GM19023 (cell line): ENCODE measurements around the gene HYDIN.
"Not testable (repeated sequence)": the region's sequence is repeated elsewhere in the genome, so short reads cannot be mapped to it uniquely, and the experiment has no call there.

Source experiments
- ATAC-seq: cut with Tn5 transposase; IDR thresholded peaks from one replicate; pipeline ENCODE4 v1.9.1; 2021; ENCODE audit warnings: mild to moderate bottlenecking, moderate library complexity; ENCODE audit not compliant: unreplicated experiment

The HYDIN gene

DNA sequence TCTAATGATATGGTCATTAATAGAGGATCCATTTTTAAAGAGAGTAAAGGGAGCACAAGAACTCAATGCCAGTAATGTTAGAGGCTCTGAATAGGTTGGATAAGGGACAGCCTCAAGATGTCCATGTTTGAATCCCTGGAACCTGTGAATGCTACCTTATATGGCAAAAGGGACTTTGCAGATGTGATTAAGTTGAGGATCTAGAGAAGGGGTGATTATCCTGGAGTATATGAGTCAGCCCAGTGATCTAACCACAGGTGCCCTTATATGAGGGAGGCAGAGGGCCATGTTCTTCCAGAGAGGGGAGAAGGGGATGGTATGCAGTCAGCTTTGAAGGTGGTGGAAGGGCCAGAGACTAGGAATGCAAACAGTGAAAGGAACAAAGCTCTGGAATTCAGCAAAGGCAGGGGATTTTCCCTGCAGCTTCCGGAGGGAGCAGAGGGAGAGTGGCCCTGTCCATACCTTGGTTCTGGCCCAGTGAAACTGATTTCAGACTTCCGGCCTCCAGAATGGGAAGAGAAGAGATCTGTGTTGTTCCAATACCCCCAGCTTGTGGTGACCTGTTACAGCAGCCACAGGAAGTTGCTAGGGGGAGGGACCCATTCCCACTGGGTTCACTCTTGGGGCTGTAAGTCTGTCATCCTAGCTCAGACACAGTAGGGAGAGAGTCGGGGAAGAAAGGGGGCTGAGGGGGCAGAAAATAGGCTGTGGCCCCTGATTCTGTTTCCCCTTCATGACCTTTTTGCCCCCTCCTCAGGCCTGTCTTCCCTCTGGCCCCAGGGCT lies 220.9 kb downstream of the HYDIN start:
- ATAC-seq, result not testable (repeated sequence)

GRCh38 chr16:71006516-71006915 lies 224.0 kb downstream of the HYDIN start:
- ATAC-seq, result not testable (repeated sequence)

GRCh38 chr16:70999735-71000134 lies 230.8 kb downstream of the HYDIN start:
- ATAC-seq, result not testable (repeated sequence)

DNA sequence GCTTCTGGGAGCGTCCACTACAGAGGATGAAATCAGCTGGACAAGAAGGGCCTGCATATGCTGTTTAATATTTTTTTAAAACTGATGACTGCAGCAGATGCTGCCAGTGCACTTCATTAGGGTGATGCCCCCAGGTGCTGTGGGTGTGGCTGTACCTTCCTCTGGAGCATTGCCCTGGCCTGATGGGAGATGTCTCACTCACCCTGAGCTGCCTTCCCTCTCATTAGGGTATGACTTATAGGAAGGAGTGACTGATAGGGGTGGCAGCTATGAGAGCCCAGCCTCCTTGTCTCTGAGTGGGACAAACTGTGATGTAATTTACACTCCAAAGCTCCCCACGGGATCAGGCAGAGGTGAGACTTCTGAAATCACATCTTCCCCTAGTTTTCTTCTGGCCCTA lies 234.7 kb downstream of the HYDIN start:
- not testable (repeated sequence) for ATAC-seq

- not testable (repeated sequence) for ATAC-seq
Observed at GRCh38 chr16:70992511-70992910, 238.0 kb downstream of the HYDIN start.

DNA sequence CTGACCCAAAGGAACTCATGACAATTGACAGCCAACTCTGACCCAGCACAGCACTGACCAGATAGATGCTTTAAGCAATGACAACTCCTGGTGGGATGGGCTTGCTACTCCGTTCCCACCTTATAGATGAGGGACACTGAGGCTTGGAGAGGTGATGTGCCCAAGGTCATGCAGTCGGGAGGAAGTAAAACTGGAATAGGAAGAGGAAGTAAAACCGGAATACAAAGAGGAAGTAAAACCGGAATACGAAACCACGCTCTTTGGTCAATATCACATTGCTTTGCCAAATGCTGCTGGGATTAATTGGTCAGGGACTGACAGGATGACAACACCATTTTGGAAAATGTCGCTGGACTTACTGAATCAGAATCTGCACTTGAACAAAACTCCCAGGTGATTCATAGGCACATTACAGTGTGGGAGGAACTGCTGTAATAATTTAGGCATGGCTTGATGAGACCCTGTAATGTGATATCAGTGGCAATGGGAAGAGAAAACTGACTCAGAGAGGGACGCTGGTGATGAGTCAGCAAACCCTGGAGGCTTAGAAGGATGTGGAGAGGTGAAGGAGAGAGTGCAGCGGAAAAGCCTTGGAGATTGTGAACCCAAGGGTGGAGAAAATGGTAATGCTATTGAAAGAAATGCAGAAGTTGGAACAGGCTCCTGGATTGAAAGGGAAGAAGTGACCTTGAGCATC lies 243.4 kb downstream of the HYDIN start:
- ATAC-seq, result not testable (repeated sequence)

GRCh38 chr16:70984675-70985074 lies 245.8 kb downstream of the HYDIN start:
- not testable (repeated sequence) for ATAC-seq

DNA sequence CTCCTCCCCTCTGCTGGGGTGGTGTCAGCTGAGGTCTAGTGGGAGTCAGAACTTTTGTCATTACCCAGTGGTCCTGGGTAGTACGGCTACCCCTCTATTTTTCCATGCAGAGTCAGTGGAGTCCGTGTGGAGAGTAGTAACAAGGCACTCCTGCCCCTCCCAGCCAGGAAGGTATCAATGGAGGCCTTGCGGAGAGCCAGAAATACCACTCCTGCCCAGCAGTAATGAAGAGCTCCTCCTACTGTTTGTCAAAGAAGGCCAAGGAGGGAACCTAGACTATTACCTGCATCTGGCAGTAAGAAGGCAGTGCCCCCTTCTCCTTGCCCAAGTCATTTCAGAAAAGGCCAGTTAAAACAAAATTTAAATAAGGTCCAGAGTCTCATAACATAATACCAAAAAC lies 262.2 kb downstream of the HYDIN start:
- not testable (repeated sequence) for ATAC-seq

GRCh38 chr16:70960169-70960568 lies 270.4 kb downstream of the HYDIN start:
- not testable (repeated sequence) for ATAC-seq

- ATAC-seq, result not testable (repeated sequence)
Observed at GRCh38 chr16:70954922-70955321, 275.6 kb downstream of the HYDIN start.

GRCh38 chr16:70953824-70954223 lies 276.7 kb downstream of the HYDIN start:
- ATAC-seq, result not testable (repeated sequence)

- ATAC-seq, result not testable (repeated sequence)
Observed at GRCh38 chr16:70943551-70943950, 287.0 kb downstream of the HYDIN start.

GRCh38 chr16:70939690-70940359 lies 290.7 kb downstream of the HYDIN start:
- ATAC-seq, result not testable (repeated sequence)

GRCh38 chr16:70936781-70937525 lies 293.6 kb downstream of the HYDIN start:
- ATAC-seq, result not testable (repeated sequence)

DNA sequence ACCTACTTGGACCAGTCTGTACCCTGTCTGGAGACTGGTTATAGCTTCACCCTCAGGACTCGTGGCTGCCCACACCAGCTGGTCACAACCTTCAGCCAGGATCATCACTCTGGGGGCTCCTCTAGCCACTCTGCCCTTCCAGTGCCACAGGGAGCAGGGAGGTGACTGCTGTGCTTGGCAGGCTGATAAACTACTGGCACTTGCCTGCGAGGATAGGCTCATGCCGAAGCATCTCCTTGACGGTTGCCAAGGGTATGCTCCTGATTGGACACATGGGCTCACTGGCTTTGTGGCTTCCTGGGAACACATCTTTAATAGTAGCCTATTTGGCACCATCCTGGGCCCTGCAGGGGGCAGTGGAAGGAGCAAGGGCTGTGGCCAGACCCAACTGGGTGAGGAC lies 295.2 kb downstream of the HYDIN start:
- ATAC-seq, result not testable (repeated sequence)

- not testable (repeated sequence) for ATAC-seq
Observed at GRCh38 chr16:70933746-70934145, 296.8 kb downstream of the HYDIN start.

GRCh38 chr16:70930757-70931156 lies 299.8 kb downstream of the HYDIN start:
- not testable (repeated sequence) for ATAC-seq

GRCh38 chr16:70922164-70922563 lies 308.4 kb downstream of the HYDIN start:
- not testable (repeated sequence) for ATAC-seq

- ATAC-seq, result not testable (repeated sequence)
Observed at GRCh38 chr16:70920661-70921060, 309.9 kb downstream of the HYDIN start.

- ATAC-seq, result not testable (repeated sequence)
Observed at GRCh38 chr16:70888208-70888607, 342.3 kb downstream of the HYDIN start.

DNA sequence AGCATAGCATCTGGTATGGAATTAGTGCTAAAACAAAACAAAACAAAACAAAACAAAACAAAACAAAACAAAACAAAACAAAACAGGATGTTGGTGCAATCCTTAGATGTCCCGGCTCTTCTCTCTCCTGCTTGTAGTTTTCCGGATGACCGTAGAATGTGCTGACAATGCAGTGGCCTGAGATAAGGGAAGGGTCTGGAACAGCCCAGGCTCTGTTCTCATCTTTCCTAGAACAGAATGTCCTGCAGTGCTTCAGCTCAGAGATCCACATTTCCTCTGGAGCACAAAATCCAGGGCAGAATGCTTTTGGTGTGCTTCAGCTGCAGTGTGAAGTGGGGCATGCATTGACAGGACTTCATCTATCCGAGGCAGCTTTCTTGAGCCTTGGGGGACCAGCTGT lies 345.9 kb downstream of the HYDIN start:
- ATAC-seq, result not testable (repeated sequence)
